Fibroblast of lung (primary cell): Measurements from ENCODE around the gene CHAT. TPM values are rescaled to one million over a fixed set of nuclear protein-coding genes. Genes with fewer than 3 reads are reported as not detected.

ENCODE experiments used
- DNase-seq, 2 donors: peaks; one replicate each; pipeline versions ENCODE4 v3.0.0 to v3.0.0-alpha.2; 2010; ENCODE audit warnings: low read depth in 2 of 2
- H2AFZ ChIP-seq: 2 replicates; pipeline ENCODE4 v1.5.1; 2012; ENCODE audit warnings: low read length, control low read depth, inconsistent platforms
- H3K27ac ChIP-seq: 2 replicates; pipeline ENCODE4 v1.5.1; 2011; ENCODE audit warnings: low read length, control low read depth; ENCODE audit not compliant: insufficient read depth
- H3K27me3 ChIP-seq: 2 replicates; pipeline ENCODE4 v1.5.1; 2011; ENCODE audit warnings: mild to moderate bottlenecking, low read length; ENCODE audit not compliant: control insufficient read depth, insufficient read depth
- H3K36me3 ChIP-seq: 2 replicates; pipeline ENCODE4 v1.5.1; 2011; ENCODE audit warnings: low read length; ENCODE audit not compliant: control insufficient read depth, insufficient read depth
- H3K4me1 ChIP-seq: 2 replicates; pipeline ENCODE4 v1.5.1; 2011; ENCODE audit warnings: low read length; ENCODE audit not compliant: control insufficient read depth, insufficient read depth; ENCODE audit errors: extremely low read depth
- H3K4me2 ChIP-seq: 2 replicates; pipeline ENCODE4 v1.5.1; 2011; ENCODE audit warnings: low read length, control low read depth; ENCODE audit not compliant: insufficient read depth; ENCODE audit errors: extremely low read depth
- H3K4me3 ChIP-seq, 4 experiments: fragments of 200-600 bp in 1 of 4; sonication (generic) in 1 of 4; replicated peaks in 1 of 4; 2 replicates each; pipeline ENCODE4 v1.5.1; 2011 to 2016; ENCODE audit warnings: low read length in 4 of 4, low read depth in 3 of 4, mild to moderate bottlenecking in 3 of 4, control low read depth in 2 of 4, inconsistent platforms in 1 of 4, mixed read lengths in 1 of 4; ENCODE audit not compliant: insufficient read depth in 1 of 4; ENCODE audit errors: control extremely low read depth in 1 of 4
- H3K79me2 ChIP-seq: 2 replicates; pipeline ENCODE4 v1.5.1; 2012; ENCODE audit warnings: mild to moderate bottlenecking, low read length, inconsistent platforms; ENCODE audit not compliant: control insufficient read depth, insufficient read depth
- H3K9ac ChIP-seq: 2 replicates; pipeline ENCODE4 v1.5.1; 2011; ENCODE audit warnings: mild to moderate bottlenecking, low read length, control low read depth; ENCODE audit not compliant: insufficient read depth
- H3K9me3 ChIP-seq: 2 replicates; pipeline ENCODE4 v1.5.1; 2012; ENCODE audit warnings: low read depth, low read length; ENCODE audit not compliant: control insufficient read depth, insufficient read depth
- H4K20me1 ChIP-seq: 2 replicates; pipeline ENCODE4 v1.5.1; 2011; ENCODE audit warnings: low read length; ENCODE audit not compliant: control insufficient read depth, insufficient read depth; ENCODE audit errors: extremely low read depth
- CTCF ChIP-seq, 2 donors: IDR thresholded peaks in 1 of 2; conservative IDR thresholded peaks in 1 of 2; 1 replicate in 1 of 2; 2 replicates in 1 of 2; pipeline ENCODE4 v1.5.1; 2011 to 2012; ENCODE audit warnings: low read length in 2 of 2, control low read depth in 1 of 2, inconsistent platforms in 1 of 2, low read depth in 1 of 2, mild to moderate bottlenecking in 1 of 2
- EZH2 ChIP-seq: IDR thresholded peaks from 2 replicates; pipeline ENCODE4 v1.5.1; 2012; ENCODE audit warnings: low read length, control low read depth, mild to moderate bottlenecking; ENCODE audit errors: missing control alignments
- polyA plus RNA-seq, 2 donors: library from polyadenylated mRNA; depleted of rRNA in 1 of 2; stranded (reverse) in 1 of 2; unstranded in 1 of 2; fragments of >200 nt; gene quantifications; 2 replicates each; pipeline ENCODE4 v1.2.1, GENCODE V29; 2011 to 2012; ENCODE audit warnings: missing spikeins in 1 of 2
- total RNA-seq: library from RNA; depleted of rRNA; stranded (reverse); fragments of >200 nt; gene quantifications from 2 replicates; pipeline ENCODE4 v1.2.1, GENCODE V29; 2014

CHAT gene
- total and polyA plus RNA-seq, 2 donors (not counting 1 experiment from before 2014, with no cell fraction given) = not detected

GRCh38 chr10:49694466-49694865, 80.6 kb downstream of the CHAT start:
- H3K27ac ChIP-seq = no peak overlapping the region
- no peaks in the 10 kb centered on the region for H4K20me1 ChIP-seq
- no peaks in the 10 kb centered on the region for H3K9me3 ChIP-seq
- peaks cover 20% of the 10 kb centered on the region for H3K27me3 ChIP-seq
- no peak overlapping the region for H3K9ac ChIP-seq
- TF ChIP-seq CTCF (conservative IDR thresholded peaks at IDR 0.05 in 1 of 2, IDR thresholded peaks at IDR 0.05 in 1 of 2; ENCODE audit: low read depth in 1 of 2, low read length in 2 of 2) = no peak
- TF ChIP-seq EZH2 = no peak
- no peak overlapping the region for H3K4me2 ChIP-seq
- H3K36me3 ChIP-seq = no peaks in the 10 kb centered on the region
- H2AFZ ChIP-seq = no peak overlapping the region
- no peak for DNase-seq
- H3K4me3 ChIP-seq = no peak overlapping the region
- H3K79me2 ChIP-seq = no peaks in the 10 kb centered on the region
- no peaks in the 10 kb centered on the region for H3K4me1 ChIP-seq

GRCh38 chr10:49696311-49696710, 82.5 kb downstream of the CHAT start:
- Histone ChIP-seq H4K20me1 (no peaks in the 10 kb centered on the region), H3K9ac (no peak overlapping the region), H3K4me1 (no peaks in the 10 kb centered on the region), H3K27me3 (peaks cover 6% of the 10 kb centered on the region), H3K9me3 (no peaks in the 10 kb centered on the region), H3K79me2 (no peaks in the 10 kb centered on the region), H3K27ac (no peak overlapping the region), H2AFZ (no peak overlapping the region), H3K36me3 (no peaks in the 10 kb centered on the region), H3K4me2 (no peak overlapping the region), H3K4me3 (no peak overlapping the region)
- TF ChIP-seq CTCF (conservative IDR thresholded peaks at IDR 0.05 in 1 of 2, IDR thresholded peaks at IDR 0.05 in 1 of 2; ENCODE audit: low read depth in 1 of 2, low read length in 2 of 2) (no peak), EZH2 (no peak)
- no peak for DNase-seq

- Histone ChIP-seq H3K27ac (no peak overlapping the region), H4K20me1 (no peaks in the 10 kb centered on the region), H2AFZ (no peak overlapping the region), H3K9ac (no peak overlapping the region), H3K27me3 (no peaks in the 10 kb centered on the region), H3K79me2 (no peaks in the 10 kb centered on the region), H3K4me2 (no peak overlapping the region), H3K9me3 (no peaks in the 10 kb centered on the region), H3K36me3 (no peaks in the 10 kb centered on the region), H3K4me3 (no peak overlapping the region), H3K4me1 (no peaks in the 10 kb centered on the region)
- no peak for DNase-seq
- TF ChIP-seq EZH2 = no peak
- no peak for TF ChIP-seq CTCF (conservative IDR thresholded peaks at IDR 0.05 in 1 of 2, IDR thresholded peaks at IDR 0.05 in 1 of 2; ENCODE audit: low read depth in 1 of 2, low read length in 2 of 2)
These were observed 84.8 kb downstream of the CHAT start for GRCh38 chr10:49698679-49699078.
